GM18868 (cell line): ENCODE data around the gene CNIH3.
"Not testable (repeated sequence)": the region's sequence is repeated elsewhere in the genome, so short reads cannot be mapped to it uniquely, and the experiment has no call there.

Source experiments
- ATAC-seq: cut with Tn5 transposase; IDR thresholded peaks from one replicate; pipeline ENCODE4 v1.9.1; 2021; ENCODE audit warnings: mild to moderate bottlenecking, moderate library complexity; ENCODE audit not compliant: unreplicated experiment

CNIH3 gene

DNA sequence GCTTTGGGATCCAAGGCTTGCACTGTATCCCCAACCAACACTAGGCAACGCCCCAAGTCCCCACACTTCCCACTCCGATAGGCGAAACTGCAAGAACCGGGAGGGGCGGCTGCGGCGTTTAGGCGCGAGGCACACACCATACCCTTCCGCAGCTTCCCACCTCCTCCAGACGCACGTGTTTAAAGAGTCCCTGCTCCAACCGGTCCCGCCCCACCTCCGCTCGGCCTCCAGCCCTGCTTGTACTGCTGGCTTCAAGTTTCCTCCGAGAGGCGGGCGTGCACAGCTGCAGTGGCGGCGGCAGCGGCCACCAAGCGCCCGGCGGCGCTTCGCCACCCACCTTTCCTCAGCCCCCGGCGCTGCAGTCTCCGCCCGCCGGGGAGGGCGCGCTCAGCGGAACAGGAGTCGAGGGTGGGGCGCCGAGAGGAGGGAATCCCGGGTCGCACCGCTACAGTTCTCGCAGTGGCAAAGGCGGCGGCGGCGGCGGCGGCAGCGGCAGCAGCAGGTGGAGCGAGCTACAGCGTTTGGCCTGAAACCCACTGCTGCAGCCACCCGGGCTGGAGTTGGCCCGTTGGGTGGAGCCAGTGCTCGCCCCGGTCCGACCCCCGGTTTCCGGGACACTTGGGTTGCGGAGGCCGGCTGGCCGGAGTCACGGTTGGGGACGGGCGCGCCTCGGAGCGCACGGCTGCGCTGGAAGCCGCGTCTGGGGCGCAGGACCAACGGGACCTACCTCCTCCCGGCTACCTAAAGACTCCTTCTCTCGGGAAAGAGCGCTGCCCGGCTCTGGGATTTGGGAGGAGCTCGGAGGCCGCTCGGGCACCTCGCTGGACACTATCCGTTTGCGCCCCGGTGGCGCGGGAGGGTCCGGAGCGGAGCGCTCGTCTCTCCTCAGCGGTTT lies at the start of gene CNIH3:
CNIH3 (plus strand) TSS at position 457 of the 895 bp plus-strand sequence. CDS start 858 bp downstream, outside the sequence.
- no peak for ATAC-seq

- not testable (repeated sequence) for ATAC-seq
Observed at GRCh38 chr1:224566492-224566891, 49.6 kb upstream of the CNIH3 start.

DNA sequence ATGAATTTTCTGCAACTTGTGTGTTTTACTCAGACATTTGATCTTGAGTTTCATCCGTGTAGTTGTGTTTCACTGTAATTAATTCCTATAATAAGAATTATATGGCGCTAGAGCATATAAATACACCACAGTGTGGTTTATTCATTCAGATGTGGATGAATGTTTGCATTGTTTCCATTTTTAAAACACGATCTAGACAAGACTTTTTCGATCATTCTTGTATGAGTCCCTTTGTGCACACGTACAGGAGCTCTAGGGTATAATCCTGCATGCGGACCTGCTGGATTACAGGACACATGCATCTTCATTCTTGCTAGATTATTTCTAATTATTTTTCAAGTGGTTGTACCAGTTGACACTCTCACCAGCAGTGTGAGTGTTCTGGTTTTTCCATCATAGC lies 46.8 kb upstream of the CNIH3 start:
- ATAC-seq = no peak

DNA sequence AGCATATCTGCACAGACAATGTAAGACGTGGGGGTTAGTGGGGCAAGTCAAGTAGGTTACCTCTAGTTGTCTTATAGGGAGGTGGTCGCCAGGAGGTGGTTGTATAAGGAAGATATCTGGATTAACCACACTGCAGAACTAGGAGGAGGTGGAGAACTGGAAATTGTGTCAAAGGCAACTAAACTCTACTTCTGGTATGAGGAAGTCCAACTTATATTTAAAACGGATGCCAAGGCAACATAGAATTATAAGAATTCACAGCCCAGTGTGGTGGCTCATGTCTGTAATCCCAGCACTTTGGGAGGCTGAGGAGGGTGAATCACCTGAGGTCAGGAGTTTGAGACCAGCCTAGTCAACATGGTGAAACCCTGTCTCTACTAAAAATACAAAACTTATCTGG lies 44.1 kb upstream of the CNIH3 start:
- ATAC-seq = not testable (repeated sequence)

DNA sequence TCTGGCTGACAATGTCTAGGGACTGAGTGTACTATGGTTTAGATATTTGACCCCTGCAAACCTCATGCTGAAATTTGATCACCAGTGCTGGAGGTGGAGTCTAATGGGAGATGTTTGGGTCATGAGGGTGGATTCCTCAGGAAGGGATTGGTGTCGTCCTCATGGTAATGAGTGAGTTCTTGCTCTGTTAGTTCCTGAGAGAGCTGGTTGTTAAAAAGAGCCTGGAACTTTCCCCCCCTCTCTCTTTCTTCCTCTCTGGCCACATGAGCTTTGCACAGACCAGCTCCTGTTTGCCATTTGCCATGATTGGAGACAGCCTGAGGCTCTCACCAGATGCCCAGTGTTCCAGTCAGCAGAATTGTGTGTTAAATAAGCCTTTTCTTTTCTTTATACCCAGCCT lies 36.6 kb upstream of the CNIH3 start:
- ATAC-seq = no peak

DNA sequence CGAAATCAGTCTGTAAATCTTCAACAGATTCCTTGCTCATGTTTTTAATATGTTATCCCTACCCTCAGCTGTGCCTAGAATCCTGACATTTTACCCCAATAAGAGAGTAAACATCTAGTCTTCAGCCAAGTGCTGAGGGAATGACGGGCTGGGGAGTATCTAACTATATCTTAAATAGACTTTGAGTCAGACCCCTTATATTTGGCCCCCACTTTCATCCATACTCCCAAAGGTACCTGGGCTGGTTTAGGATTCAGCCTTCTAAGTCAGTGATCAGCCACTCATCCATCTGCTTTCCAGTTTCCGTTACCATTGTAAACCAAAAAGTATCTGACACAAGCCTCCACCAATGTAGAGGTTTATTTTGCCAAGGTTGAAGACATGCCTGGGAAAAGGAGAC lies 36.1 kb upstream of the CNIH3 start:
- no peak for ATAC-seq

GRCh38 chr1:224582041-224582440 lies 34.1 kb upstream of the CNIH3 start:
- no peak for ATAC-seq

GRCh38 chr1:224583774-224584173 lies 32.3 kb upstream of the CNIH3 start:
- no peak for ATAC-seq

DNA sequence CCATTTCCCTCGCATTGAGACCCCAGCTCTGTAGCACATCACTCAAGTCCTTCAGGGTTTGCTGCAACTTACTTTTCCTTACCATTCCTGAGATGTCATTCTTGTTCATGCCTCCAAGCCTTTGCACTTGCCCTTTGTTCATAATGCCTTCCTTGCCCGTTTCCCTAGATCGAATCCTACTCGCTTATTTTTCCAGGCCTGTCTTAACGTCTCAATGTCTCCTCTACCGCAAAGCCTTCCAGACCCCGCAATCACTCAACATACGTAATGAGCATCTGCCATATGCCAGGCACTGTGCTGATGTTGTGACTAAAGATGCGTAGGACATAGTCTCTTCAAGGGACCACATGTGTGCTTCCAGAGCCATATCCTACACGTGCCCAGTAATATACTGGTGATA lies 31.1 kb upstream of the CNIH3 start:
- ATAC-seq = no peak

- ATAC-seq = no peak
Observed at GRCh38 chr1:224587051-224587450, 29.1 kb upstream of the CNIH3 start.

DNA sequence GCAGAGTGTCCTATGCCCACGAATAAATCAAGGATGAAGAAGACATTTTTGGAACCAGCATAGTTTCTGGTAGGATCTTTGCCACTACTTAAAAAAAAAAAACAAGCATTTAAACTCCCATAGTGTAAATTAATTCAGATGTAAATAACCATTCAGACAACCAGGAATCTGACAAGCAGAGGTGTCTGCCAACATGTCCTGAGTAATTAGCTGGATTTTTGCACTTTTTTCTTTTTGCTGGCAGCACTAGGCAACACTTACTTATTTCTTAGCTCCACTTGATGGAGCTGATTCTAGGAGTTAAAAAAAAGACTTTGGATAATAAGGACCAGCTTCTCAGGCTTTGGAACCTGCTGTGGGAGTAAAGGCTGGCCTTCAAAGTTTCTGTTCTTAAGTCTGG lies 27.6 kb upstream of the CNIH3 start:
- ATAC-seq = no peak

- no peak for ATAC-seq
Observed at GRCh38 chr1:224589006-224589405, 27.1 kb upstream of the CNIH3 start.

DNA sequence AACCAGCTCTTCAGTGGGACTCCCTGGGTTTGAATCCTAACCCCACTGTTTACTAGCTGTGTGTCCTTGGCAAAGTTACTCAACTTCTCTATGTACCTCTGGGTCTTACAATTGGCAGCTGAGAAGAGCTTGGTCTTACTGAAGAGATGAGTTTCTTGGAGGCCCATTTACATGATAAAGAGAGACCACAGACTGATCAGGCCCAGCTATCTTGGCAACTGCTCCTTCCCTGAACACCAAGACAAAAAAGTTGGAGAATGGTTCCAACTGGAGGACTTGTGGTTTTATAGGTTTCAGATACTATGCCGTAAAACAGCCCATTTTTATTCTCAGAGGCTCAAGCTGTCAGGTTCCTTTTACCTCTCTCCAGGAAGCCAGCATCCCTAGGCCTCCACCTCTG lies 24.8 kb upstream of the CNIH3 start:
- no peak for ATAC-seq

DNA sequence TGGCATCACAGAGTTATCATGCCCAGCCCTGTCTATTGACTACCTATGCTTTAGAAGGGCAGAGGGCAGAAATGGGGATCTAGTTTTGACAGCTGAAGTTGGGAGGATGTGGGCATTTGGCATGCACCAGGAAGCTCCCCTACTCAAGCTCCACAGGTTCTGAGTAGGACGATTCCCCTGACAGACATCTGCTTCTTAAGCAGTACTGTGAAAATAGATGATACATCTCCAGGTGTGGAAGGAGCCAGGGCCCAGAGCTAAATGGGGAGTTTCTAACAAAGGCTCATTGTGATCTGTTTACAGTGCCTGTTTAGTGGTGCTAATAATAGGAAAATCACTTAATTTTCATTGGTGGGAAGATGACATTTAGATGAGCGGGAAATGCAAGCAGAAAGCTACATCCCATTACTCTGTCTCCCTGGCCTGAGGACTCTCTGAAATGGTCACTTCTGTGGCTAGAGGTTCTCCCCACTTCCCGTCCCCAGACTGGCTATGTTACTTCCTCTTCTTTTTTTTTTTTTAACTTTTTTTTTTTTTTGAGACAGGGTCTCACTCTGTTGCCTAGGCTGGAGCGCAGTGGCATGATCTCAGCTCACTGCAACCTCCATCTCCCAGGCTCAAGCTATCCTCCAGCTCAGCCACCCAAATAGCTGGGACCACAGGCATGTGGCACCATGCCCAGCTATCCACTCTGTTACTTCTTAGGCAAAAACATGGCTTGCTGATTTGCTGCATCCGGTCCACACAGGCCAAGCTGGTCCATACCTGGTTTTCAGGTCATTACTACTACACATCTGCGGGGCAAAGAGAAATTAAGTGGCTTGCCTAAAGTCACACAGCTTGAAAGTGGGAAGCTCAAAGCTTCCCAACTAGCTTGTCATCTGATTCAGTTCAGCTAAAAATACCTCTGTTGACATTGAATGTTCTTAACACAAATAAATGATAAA lies 23.2 kb upstream of the CNIH3 start:
- ATAC-seq = no peak

DNA sequence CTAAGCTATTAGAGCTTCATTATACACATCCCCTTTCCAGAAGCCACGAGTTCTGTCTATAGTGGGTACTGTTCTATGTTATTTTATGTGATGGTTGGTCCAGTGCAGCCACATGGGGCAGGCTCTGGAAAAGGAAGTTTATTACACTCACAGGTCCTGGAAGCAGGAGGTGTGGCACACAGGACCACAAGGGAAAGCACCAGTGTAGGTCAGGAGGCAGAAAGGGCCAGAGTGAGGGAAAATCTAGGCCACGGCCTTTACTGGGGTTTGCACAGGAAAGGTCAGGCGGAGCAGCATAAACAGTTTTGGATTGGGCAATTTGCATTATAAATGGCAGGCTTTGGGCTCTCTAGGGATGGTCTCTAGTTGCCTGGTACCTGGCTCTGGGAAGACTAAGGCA lies 21.8 kb upstream of the CNIH3 start:
- ATAC-seq = no peak

DNA sequence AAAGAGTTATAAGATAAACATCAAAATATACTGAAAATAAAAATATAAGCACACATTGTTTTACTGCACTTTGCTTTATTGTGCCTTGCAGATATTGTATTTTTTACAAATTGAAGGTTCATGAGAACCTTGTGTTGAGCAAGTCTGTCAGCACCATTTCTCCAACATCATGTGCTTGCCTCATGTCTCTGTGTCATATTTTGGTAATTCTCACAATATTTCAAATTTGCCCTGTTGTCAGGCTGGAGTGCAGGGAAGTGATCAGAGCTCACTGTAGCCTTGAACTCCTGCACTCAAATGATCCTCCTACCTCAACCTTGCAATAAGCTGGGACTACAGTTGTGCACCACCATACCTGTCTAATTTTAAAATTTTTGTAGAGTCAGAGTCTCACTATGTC lies 21.3 kb upstream of the CNIH3 start:
- ATAC-seq = no peak

GRCh38 chr1:224605482-224606181 lies 10.5 kb upstream of the CNIH3 start:
- ATAC-seq = no peak

DNA sequence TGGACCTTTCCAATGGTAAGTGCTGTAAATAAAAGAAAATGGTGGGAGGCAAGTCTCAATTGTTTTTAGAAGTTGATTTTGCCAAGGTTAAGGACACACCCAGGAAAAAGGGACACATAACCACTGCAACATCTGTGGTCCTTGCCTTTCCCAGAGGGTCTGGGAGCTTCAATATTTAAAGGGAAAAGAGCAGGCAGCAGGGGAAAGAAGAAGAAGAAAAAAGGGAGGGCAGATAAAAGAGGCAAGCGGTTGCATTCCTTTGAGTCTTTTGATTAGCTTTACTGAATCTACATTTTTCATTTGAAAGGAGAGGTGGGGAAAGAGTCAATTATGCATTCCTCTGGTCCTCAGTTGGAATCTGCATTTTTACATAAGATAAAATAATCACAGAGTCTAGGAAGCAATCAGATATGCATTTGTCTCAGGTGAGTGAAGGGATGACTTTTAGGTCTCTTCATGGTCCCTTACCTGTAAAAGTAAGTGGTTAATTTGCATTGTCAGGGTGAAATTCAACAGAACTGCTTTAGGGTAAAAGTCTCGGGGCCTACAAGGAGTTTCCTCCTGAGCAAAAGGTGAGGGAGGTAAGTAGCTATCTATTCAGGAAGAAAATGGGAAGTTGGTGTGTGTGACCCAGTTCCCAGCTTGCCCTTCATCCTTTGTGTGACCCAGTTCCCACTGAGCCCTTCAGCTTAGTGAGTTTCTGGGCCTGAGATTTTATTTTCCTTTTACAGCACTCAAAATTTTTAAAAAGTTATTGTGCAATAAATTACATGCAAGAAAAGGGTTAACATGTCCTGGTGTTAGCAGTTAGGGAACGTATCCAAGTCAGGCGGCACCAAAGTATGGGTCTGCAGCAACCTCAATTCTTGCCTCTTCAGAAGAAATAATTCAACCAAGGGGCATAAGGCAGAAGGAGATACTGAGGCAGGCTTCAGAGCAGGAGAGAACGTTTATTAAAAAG lies 8.6 kb upstream of the CNIH3 start:
- ATAC-seq = no peak

GRCh38 chr1:224609333-224609732 lies 6.8 kb upstream of the CNIH3 start:
- no peak for ATAC-seq

GRCh38 chr1:224612246-224612645 lies 3.9 kb upstream of the CNIH3 start:
- ATAC-seq = no peak
